ENCODE measurements around the gene DNAJB12. TPM values are rescaled to one million over a fixed set of nuclear protein-coding genes. Genes with fewer than 3 reads are reported as not detected.

Gene DNAJB12
- total RNA-seq, 3 donors from 2014 or later, result 37.0 to 38.9 (median 37.7) TPM

- intact Hi-C loops (cut with DNase I, micrococcal nuclease), result no loop called here
- Histone ChIP-seq H3K36me3 (ENCODE audit: low read depth) (no peaks in the 10 kb centered on the region), H3K4me3 (no peak overlapping the region), H3K4me1 (ENCODE audit: low read depth) (peaks cover 9% of the 10 kb centered on the region), H3K9me3 (no peaks in the 10 kb centered on the region)
- ATAC-seq, result no peak
- DNase-seq, result no peak
- no peak for TF ChIP-seq CTCF (IDR thresholded peaks at IDR 0.05)
These were observed 59.3 kb downstream of the DNAJB12 start for GRCh38 chr10:72295330-72295910.

GRCh38 chr10:72292223-72292691 is 62.5 kb downstream of the DNAJB12 start:
- no peaks in the 10 kb centered on the region for H3K9me3 ChIP-seq
- peaks cover 4% of the 10 kb centered on the region for H3K4me1 ChIP-seq (ENCODE audit: low read depth)
- no peaks in the 10 kb centered on the region for H3K36me3 ChIP-seq (ENCODE audit: low read depth)
- DNase-seq (peak in 1 of 3 donors; percentile 64), ATAC-seq (peak; percentile 84)
- TF ChIP-seq CTCF (IDR thresholded peaks at IDR 0.05), result no peak
- intact Hi-C loops (cut with DNase I, micrococcal nuclease), result no loop called here
- no peak overlapping the region for H3K4me3 ChIP-seq

DNA sequence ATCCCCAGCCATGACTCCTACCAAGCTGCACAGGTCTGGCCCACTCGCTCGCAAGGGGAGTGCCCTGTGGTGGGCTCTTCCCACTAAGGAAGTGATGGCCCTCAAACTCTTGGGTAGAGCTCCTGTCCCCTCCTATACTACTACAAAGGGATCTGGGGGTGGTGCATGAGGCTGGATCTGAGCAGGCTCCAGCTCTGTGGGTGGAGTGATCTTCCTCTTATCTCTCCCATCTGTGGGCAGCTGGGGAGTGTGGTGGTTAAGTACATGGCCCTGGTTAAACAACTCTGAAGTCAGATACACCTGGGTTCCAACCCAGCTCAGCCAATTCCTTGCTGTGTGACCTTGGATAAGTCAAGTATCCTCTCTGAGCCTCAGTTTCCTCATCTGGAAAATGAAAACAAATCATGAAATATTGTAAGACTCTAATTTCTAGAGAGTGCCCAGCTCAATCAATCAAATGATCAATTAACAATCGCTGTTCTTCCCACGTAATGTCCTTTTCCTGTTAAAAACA is 63.6 kb downstream of the DNAJB12 start:
- DNase-seq (no peak), ATAC-seq (peak; percentile 16)
- no peaks in the 10 kb centered on the region for H3K36me3 ChIP-seq (ENCODE audit: low read depth)
- peaks cover 4% of the 10 kb centered on the region for H3K4me1 ChIP-seq (ENCODE audit: low read depth)
- TF ChIP-seq CTCF (IDR thresholded peaks at IDR 0.05), result no peak
- H3K9me3 ChIP-seq, result no peaks in the 10 kb centered on the region
- H3K4me3 ChIP-seq, result no peak overlapping the region
- intact Hi-C loops (cut with DNase I, micrococcal nuclease), result no loop called here

GRCh38 chr10:72285972-72286521 is 68.7 kb downstream of the DNAJB12 start:
- ATAC-seq, result no peak
- H3K9me3 ChIP-seq, result no peaks in the 10 kb centered on the region
- no peak for TF ChIP-seq CTCF (IDR thresholded peaks at IDR 0.05)

DNA sequence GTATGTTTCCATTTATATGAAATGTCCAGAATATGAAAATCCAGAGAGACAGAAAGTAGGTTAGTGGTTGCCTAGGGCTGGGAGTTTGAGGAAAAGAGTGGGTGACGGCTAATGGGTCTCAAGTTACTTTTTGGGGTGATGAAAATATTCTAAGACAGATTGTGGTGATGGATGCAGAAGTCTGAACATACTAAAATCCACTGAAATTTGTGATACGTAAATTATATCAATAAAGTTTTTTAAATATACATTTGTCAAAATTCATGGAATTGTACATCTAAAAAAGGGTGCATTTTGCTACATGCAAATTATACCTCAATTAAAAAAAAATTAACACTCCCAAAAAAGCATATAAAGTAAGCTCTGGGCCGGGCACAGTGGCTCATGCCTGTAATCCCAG is 71.6 kb downstream of the DNAJB12 start:
- no peaks in the 10 kb centered on the region for H3K4me1 ChIP-seq (ENCODE audit: low read depth)
- intact Hi-C loops (cut with DNase I, micrococcal nuclease), result no loop called here

More at GRCh38 chr10:72285972-72286521, 68.7 kb downstream of the DNAJB12 start:
- Histone ChIP-seq H3K4me3 (no peak overlapping the region), H3K4me1 (ENCODE audit: low read depth) (no peaks in the 10 kb centered on the region), H3K36me3 (ENCODE audit: low read depth) (no peaks in the 10 kb centered on the region)
- intact Hi-C loops (cut with DNase I, micrococcal nuclease), result no loop called here
- DNase-seq, result no peak

More for the DNA sequence above, 71.6 kb downstream of the DNAJB12 start:
- TF ChIP-seq CTCF (IDR thresholded peaks at IDR 0.05), result no peak
- H3K4me3 ChIP-seq, result no peak overlapping the region
- ATAC-seq (no peak), DNase-seq (no peak)
- no peaks in the 10 kb centered on the region for H3K36me3 ChIP-seq (ENCODE audit: low read depth)
- H3K9me3 ChIP-seq, result no peaks in the 10 kb centered on the region

Other genes starting within 250 kb of the DNAJB12 start
- 100 to 1,000 TPM in 1 of 3 donors, 10 to 100 TPM in 2; 72.1 to 126 (median 83.5) TPM for gene ANAPC16, start 138.9 kb downstream of the DNAJB12 start, total RNA-seq
- gene ASCC1, start 138.6 kb downstream of the DNAJB12 start, total RNA-seq, result 10 to 100 TPM; 18.0 to 23.6 (median 21.4) TPM
- 100 to 1,000 TPM in 1 of 3 donors, 10 to 100 TPM in 2; 32.9 to 142 (median 49.6) TPM for gene DDIT4, start 81.0 kb downstream of the DNAJB12 start, total RNA-seq

Measured in mucosa of descending colon (tissue), 3 donors.